Stimulated activated CD4-positive, alpha-beta T cell treated with anti-CD3 and anti-CD28 coated beads, TNF-alpha, amount 100 ng/mL, for 48 hours (primary cell): ENCODE measurements around the gene PKIB.

Experiments
- DNase-seq, 3 donors: peaks; one replicate each; pipeline ENCODE4 v3.0.0-alpha.2; 2020; ENCODE audit warnings: low read depth in 3 of 3

PKIB gene

GRCh38 chr6:122666418-122666817 is 56.2 kb downstream of the PKIB start:
- no peak for DNase-seq

GRCh38 chr6:122669418-122669817 is 59.2 kb downstream of the PKIB start:
- no peak for DNase-seq

- DNase-seq, result no peak
These were observed 59.7 kb downstream of the PKIB start for GRCh38 chr6:122669868-122670267.

GRCh38 chr6:122671251-122671650 is 61.0 kb downstream of the PKIB start:
- no peak for DNase-seq

- DNase-seq, result no peak
These were observed 63.2 kb downstream of the PKIB start for GRCh38 chr6:122673343-122673961.

GRCh38 chr6:122676146-122676545 is 65.9 kb downstream of the PKIB start:
- no peak for DNase-seq

- no peak for DNase-seq
These were observed 66.5 kb downstream of the PKIB start for GRCh38 chr6:122676688-122677087.

- no peak for DNase-seq
These were observed 67.2 kb downstream of the PKIB start for GRCh38 chr6:122677406-122677805.

- no peak for DNase-seq
These were observed 68.6 kb downstream of the PKIB start for GRCh38 chr6:122678841-122679240.

- no peak for DNase-seq
These were observed 71.5 kb downstream of the PKIB start for GRCh38 chr6:122681705-122682104.

GRCh38 chr6:122683989-122684651 is 73.9 kb downstream of the PKIB start:
- no peak for DNase-seq

GRCh38 chr6:122692175-122692598 is 82.0 kb downstream of the PKIB start:
- DNase-seq, result no peak

GRCh38 chr6:122692807-122693580 is 82.8 kb downstream of the PKIB start:
- no peak for DNase-seq

GRCh38 chr6:122694075-122694474 is 83.9 kb downstream of the PKIB start:
- no peak for DNase-seq

- DNase-seq, result no peak
These were observed 84.4 kb downstream of the PKIB start for GRCh38 chr6:122694602-122695001.

- DNase-seq, result no peak
These were observed 85.0 kb downstream of the PKIB start for GRCh38 chr6:122695188-122695587.

- DNase-seq, result no peak
These were observed 85.9 kb downstream of the PKIB start for GRCh38 chr6:122696079-122696478.

- no peak for DNase-seq
These were observed 86.6 kb downstream of the PKIB start for GRCh38 chr6:122696853-122697252.

- no peak for DNase-seq
These were observed 87.3 kb downstream of the PKIB start for GRCh38 chr6:122697458-122697857.

GRCh38 chr6:122701666-122702065 is 91.5 kb downstream of the PKIB start:
- no peak for DNase-seq

- no peak for DNase-seq
These were observed 92.6 kb downstream of the PKIB start for GRCh38 chr6:122702841-122703240.

- DNase-seq, result no peak
These were observed 93.9 kb downstream of the PKIB start for GRCh38 chr6:122704066-122704465.

GRCh38 chr6:122709922-122710512 is 99.8 kb downstream of the PKIB start:
- no peak for DNase-seq
